SK-N-SH (cell line): Measurements from ENCODE around the gene CLASP1.

Source experiments
- ELF1 ChIP-seq: IDR thresholded peaks from 2 replicates; pipeline ENCODE4 v1.4.0; 2012
- EP300 ChIP-seq, 2 experiments: IDR thresholded peaks; 2 replicates each; pipeline versions ENCODE4 v1.4.0 to v1.6.1; 2012; ENCODE audit warnings: borderline replicate concordance in 1 of 2, low read depth in 1 of 2, low read length in 1 of 2
- RAD21 ChIP-seq: IDR thresholded peaks from 2 replicates; pipeline ENCODE4 v1.6.1; 2012; ENCODE audit warnings: mild to moderate bottlenecking, low read length
- REST ChIP-seq: IDR thresholded peaks from 2 replicates; pipeline ENCODE4 v1.6.1; 2012; ENCODE audit warnings: mild to moderate bottlenecking, low read depth, low read length, moderate library complexity
- YY1 ChIP-seq: IDR thresholded peaks from 2 replicates; pipeline ENCODE4 v1.4.0; 2012; ENCODE audit warnings: low read depth, mild to moderate bottlenecking
- TF ChIP-seq, protein P1 (sequence below): fragments of 200-600 bp; sonication (generic); IDR thresholded peaks from 2 replicates; pipeline ENCODE4 v1.6.1; 2017; ENCODE audit warnings: antibody characterized with exemption, mild to moderate bottlenecking, moderate library complexity
- TF ChIP-seq, protein P2 (sequence below): IDR thresholded peaks from 2 replicates; pipeline ENCODE4 v1.4.0; 2012; ENCODE audit warnings: low read depth, borderline replicate concordance

DNA sequence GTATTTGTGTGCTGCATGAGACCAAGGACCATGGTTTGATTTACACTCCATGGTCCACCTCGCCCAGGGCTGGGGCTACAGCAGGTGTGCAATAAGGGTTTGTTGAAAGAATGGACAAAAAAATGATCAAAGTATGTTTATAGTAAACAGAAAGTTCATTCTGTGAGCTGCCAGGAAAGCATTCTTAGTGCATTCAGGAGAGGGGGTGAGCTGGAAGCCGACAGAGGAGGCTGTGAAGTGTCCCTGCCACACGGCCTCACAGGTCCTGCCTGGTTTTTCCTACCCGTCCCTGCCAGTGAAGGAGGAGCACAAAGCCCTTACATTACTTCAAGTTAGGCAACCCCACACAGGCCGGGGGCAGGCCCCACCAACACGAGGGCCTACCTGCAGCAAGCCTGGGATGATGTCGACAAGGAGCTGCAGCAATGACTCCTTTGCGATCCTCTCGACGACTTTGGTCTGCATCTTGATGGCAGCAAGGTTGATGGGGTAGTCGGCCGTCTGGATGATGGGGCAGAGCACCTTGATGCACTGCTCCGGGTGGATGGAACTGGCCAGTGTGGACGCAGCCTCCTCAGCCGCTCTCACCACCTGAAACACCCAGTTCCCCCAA is 301.0 kb downstream of the CLASP1 start:
- TF ChIP-seq, protein P1, sequence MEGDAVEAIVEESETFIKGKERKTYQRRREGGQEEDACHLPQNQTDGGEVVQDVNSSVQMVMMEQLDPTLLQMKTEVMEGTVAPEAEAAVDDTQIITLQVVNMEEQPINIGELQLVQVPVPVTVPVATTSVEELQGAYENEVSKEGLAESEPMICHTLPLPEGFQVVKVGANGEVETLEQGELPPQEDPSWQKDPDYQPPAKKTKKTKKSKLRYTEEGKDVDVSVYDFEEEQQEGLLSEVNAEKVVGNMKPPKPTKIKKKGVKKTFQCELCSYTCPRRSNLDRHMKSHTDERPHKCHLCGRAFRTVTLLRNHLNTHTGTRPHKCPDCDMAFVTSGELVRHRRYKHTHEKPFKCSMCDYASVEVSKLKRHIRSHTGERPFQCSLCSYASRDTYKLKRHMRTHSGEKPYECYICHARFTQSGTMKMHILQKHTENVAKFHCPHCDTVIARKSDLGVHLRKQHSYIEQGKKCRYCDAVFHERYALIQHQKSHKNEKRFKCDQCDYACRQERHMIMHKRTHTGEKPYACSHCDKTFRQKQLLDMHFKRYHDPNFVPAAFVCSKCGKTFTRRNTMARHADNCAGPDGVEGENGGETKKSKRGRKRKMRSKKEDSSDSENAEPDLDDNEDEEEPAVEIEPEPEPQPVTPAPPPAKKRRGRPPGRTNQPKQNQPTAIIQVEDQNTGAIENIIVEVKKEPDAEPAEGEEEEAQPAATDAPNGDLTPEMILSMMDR, result no peak
- TF ChIP-seq REST, result no peak
- TF ChIP-seq ELF1, result no peak
- TF ChIP-seq YY1, result no peak
- no peak for TF ChIP-seq RAD21
- no peak for TF ChIP-seq EP300 (IDR thresholded peaks at IDR 0.05; ENCODE audit: borderline replicate concordance in 1 of 2, low read depth in 1 of 2, low read length in 1 of 2)
- TF ChIP-seq, protein P2, sequence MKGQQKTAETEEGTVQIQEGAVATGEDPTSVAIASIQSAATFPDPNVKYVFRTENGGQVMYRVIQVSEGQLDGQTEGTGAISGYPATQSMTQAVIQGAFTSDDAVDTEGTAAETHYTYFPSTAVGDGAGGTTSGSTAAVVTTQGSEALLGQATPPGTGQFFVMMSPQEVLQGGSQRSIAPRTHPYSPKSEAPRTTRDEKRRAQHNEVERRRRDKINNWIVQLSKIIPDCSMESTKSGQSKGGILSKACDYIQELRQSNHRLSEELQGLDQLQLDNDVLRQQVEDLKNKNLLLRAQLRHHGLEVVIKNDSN, result no peak
